Gastrocnemius medialis (tissue), 4 donors: Measurements from ENCODE around the gene C16orf95. TPM values are rescaled to one million over a fixed set of nuclear protein-coding genes. Genes with fewer than 3 reads are reported as not detected.

Experiments used
- ATAC-seq, 2 donors: fragments of 150-250 bp; one replicate each; pipeline ENCODE4 v1.9.1; 2016
- DNase-seq, 2 donors: peaks; one replicate each; pipeline ENCODE4 v3.0.0-alpha.2; 2019
- H3K27ac ChIP-seq, 4 donors: fragments of 200-600 bp; sonication (generic); 1 replicate in 1 of 4; 2 replicates in 3 of 4; pipeline ENCODE4 v1.5.1; 2016 to 2018; ENCODE audit warnings: mild to moderate bottlenecking in 2 of 4, moderate library complexity in 1 of 4
- H3K27me3 ChIP-seq, 3 donors: fragments of 200-600 bp; sonication (generic) in 2 of 3; 1 replicate in 1 of 3; 2 replicates in 2 of 3; pipeline versions ENCODE4 v1.5.1 to v1.6.0; 2016 to 2019; ENCODE audit warnings: mild to moderate bottlenecking in 1 of 3, moderate library complexity in 1 of 3
- H3K36me3 ChIP-seq, 2 donors: fragments of 200-600 bp; sonication (generic) in 1 of 2; one replicate each; pipeline ENCODE4 v1.5.1; 2017 to 2018
- H3K4me1 ChIP-seq, 2 donors: fragments of 200-600 bp; sonication (generic) in 1 of 2; one replicate each; pipeline ENCODE4 v1.5.1; 2016 to 2017; ENCODE audit warnings: mild to moderate bottlenecking in 2 of 2
- H3K4me3 ChIP-seq, 4 donors: fragments of 200-600 bp; sonication (generic) in 3 of 4; 1 replicate in 1 of 4; 2 replicates in 3 of 4; pipeline ENCODE4 v1.5.1; 2016 to 2019; ENCODE audit warnings: mild to moderate bottlenecking in 2 of 4
- H3K9me3 ChIP-seq, 3 donors: fragments of 200-600 bp; sonication (generic) in 2 of 3; 1 replicate in 1 of 3; 2 replicates in 2 of 3; pipeline ENCODE4 v1.5.1; 2016 to 2019
- POLR2A ChIP-seq, 2 donors: fragments of 450-650 bp; IDR thresholded peaks; one replicate each; pipeline ENCODE4 v1.6.1; 2017; ENCODE audit warnings: antibody characterized with exemption in 2 of 2, mild to moderate bottlenecking in 2 of 2, moderate library complexity in 2 of 2
- in situ Hi-C, 4 donors: fragments of 200-750 bp; cut with MboI; loops; one replicate each; pipeline versions ENCODE4 v1.15.0 to v1.8.0; 2017; ENCODE audit warnings: low sequenced_read_pairs in 4 of 4
- intact Hi-C: fragments of 100-400 bp; cut with DNase I; formaldehyde crosslinking; loops from one replicate; pipeline ENCODE4 v1.15.1; 2023; ENCODE audit warnings: low total_unique reads
- total RNA-seq, 4 donors: library from RNA; depleted of rRNA; stranded (reverse); fragments of >200 nt; gene quantifications; one replicate each; pipeline versions ENCODE4 v1.1.0 to v1.2.3, GENCODE V29; 2016
- TF ChIP-seq, protein P1 (sequence below), 5 experiments: fragments of 450-650 bp in 3 of 5; fragments of 200-600 bp in 2 of 5; sonication (generic) in 2 of 5; IDR thresholded peaks in 4 of 5; conservative IDR thresholded peaks in 1 of 5; 1 replicate in 4 of 5; 2 replicates in 1 of 5; pipeline ENCODE4 v1.5.1; 2016 to 2019; ENCODE audit warnings: antibody characterized with exemption in 5 of 5, mild to moderate bottlenecking in 3 of 5, moderate library complexity in 3 of 5

C16orf95 gene
- total RNA-seq, 4 donors from 2014 or later = 0.22 to 3.8 (median 1.3) TPM

DNA sequence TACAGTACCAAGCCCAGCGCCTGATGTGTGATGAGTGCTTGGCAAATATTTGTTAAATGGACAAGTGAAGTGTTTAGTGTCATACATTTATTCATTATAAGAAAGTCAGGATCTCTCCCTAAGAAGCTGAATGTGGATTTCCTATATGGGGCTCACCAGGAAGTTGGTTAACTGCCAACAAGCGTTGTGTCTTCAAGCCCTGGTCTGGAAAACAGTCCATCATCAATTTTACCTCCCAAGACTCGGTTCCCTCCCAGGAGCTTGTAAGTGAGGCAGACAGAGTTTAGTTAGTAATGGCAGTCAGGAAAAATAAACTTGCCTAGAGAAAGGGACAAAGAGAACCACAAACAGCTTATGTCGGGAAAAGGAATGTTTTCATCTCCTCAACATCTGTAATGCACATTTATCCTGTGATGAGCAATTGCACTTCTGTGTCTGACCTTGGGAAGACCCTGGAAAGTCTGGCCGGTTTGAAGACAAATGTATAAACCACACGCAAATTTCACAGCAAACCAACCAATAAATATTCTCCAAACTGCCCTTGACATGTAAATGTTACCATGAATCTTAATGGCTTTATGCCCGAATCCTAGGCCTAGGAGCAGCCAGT lies 28.3 kb downstream of the C16orf95 start:
- DNase-seq (no peak), ATAC-seq (no peak)
- H3K9me3 ChIP-seq = no peaks in the 10 kb centered on the region
- intact Hi-C loops = no loop called here
- no peak overlapping the region for H3K27ac ChIP-seq
- no peaks in the 10 kb centered on the region for H3K27me3 ChIP-seq
- no peaks in the 10 kb centered on the region for H3K4me1 ChIP-seq
- H3K36me3 ChIP-seq = peaks cover 0 to 4% of the 10 kb centered on the region in 2 donors
- no peak overlapping the region for H3K4me3 ChIP-seq
- TF ChIP-seq, protein P1, sequence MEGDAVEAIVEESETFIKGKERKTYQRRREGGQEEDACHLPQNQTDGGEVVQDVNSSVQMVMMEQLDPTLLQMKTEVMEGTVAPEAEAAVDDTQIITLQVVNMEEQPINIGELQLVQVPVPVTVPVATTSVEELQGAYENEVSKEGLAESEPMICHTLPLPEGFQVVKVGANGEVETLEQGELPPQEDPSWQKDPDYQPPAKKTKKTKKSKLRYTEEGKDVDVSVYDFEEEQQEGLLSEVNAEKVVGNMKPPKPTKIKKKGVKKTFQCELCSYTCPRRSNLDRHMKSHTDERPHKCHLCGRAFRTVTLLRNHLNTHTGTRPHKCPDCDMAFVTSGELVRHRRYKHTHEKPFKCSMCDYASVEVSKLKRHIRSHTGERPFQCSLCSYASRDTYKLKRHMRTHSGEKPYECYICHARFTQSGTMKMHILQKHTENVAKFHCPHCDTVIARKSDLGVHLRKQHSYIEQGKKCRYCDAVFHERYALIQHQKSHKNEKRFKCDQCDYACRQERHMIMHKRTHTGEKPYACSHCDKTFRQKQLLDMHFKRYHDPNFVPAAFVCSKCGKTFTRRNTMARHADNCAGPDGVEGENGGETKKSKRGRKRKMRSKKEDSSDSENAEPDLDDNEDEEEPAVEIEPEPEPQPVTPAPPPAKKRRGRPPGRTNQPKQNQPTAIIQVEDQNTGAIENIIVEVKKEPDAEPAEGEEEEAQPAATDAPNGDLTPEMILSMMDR (IDR thresholded peaks at IDR 0.05 in 4 of 5, conservative IDR thresholded peaks at IDR 0.05 in 1 of 5) = no peak
- no peak for TF ChIP-seq POLR2A (IDR thresholded peaks at IDR 0.05)
- in situ Hi-C loops = loop anchor here (25.0 kb wide), 2 partner anchors 227 to 727 kb away; partner anchors contain the start of genes FOXC2 (in 3 of the 4) and MTHFSD (in 3 of the 4)

DNA sequence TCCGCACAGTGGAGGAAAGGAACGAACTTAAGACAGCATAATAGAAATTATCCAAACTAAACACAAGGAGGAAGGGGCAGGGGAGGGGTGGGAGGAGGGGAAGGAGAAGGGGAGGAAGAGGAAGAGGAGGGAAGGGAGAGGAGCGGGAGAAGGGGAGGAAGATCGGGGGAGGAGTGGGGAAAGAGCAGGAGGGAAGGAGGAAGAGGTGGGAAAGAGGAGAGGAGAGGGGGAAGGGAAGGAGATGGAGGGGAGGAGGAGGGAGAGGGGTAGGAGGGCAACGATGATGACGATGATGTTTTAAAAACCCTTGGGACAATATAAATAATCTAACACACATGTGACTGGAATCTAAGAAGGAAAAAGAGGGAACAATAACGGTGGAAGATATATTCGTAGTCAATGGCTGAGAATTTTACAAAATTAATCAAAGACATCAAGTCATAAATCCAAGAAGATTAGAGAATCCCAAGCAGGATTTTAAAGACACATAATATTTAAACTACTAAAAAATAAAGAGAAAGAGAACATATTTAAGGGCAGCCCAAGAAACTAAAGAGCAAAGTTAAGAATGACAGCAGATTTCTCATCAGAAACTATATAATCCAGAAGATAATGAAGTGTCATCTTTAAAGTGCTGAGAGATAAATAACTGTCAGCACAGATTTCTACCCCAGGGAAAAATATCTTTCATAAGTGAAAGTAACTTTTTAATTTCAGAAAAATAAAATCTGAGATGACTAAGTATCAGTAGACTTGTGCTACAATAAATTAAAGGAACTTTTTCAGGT lies 30.2 kb downstream of the C16orf95 start:
- no peak overlapping the region for H3K4me3 ChIP-seq
- TF ChIP-seq, protein P1 (IDR thresholded peaks at IDR 0.05 in 4 of 5, conservative IDR thresholded peaks at IDR 0.05 in 1 of 5) = no peak
- TF ChIP-seq POLR2A (IDR thresholded peaks at IDR 0.05) = no peak
- in situ Hi-C loops (loop anchor here (25.0 kb wide), 2 partner anchors 225 to 725 kb away; partner anchors contain the start of genes FOXC2 (in 3 of the 4) and MTHFSD (in 3 of the 4)), intact Hi-C loops (no loop called here)
- no peaks in the 10 kb centered on the region for H3K27me3 ChIP-seq
- ATAC-seq (no peak), DNase-seq (no peak)
- no peaks in the 10 kb centered on the region for H3K4me1 ChIP-seq
- peaks cover 0 to 3% of the 10 kb centered on the region in 2 donors for H3K36me3 ChIP-seq
- H3K27ac ChIP-seq = no peak overlapping the region
- no peaks in the 10 kb centered on the region for H3K9me3 ChIP-seq

DNA sequence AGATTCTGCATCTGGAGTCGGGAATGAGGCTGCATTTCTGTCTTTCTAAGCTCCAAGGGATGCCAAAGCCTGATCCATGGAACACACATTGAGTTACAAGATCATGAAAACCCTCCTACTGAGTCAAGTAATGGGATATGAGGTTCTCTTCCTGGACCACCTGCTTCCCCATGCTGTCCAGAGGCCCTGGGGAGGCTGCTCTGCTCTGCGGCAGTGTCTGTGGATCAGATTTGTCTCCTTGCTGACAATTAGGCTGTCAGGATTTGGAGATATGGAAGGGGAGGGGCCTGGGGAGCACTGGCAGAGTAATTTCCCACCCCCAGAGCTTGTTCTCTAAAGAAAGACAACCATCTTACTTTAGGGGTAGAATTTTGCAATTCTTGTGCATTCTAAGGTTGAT lies 33.0 kb downstream of the C16orf95 start:
- intact Hi-C loops = no loop called here
- no peak overlapping the region for H3K4me3 ChIP-seq
- H3K4me1 ChIP-seq = no peaks in the 10 kb centered on the region
- no peak overlapping the region for H3K27ac ChIP-seq
- TF ChIP-seq, protein P1 (IDR thresholded peaks at IDR 0.05 in 4 of 5, conservative IDR thresholded peaks at IDR 0.05 in 1 of 5) = no peak
- no peak for TF ChIP-seq POLR2A (IDR thresholded peaks at IDR 0.05)
- DNase-seq (no peak), ATAC-seq (no peak)
- no peaks in the 10 kb centered on the region for H3K36me3 ChIP-seq
- no peaks in the 10 kb centered on the region for H3K27me3 ChIP-seq
- no peaks in the 10 kb centered on the region for H3K9me3 ChIP-seq
- in situ Hi-C loops = loop anchor here (25.0 kb wide), 2 partner anchors 222 to 722 kb away; partner anchors contain the start of genes FOXC2 (in 3 of the 4) and MTHFSD (in 3 of the 4)

DNA sequence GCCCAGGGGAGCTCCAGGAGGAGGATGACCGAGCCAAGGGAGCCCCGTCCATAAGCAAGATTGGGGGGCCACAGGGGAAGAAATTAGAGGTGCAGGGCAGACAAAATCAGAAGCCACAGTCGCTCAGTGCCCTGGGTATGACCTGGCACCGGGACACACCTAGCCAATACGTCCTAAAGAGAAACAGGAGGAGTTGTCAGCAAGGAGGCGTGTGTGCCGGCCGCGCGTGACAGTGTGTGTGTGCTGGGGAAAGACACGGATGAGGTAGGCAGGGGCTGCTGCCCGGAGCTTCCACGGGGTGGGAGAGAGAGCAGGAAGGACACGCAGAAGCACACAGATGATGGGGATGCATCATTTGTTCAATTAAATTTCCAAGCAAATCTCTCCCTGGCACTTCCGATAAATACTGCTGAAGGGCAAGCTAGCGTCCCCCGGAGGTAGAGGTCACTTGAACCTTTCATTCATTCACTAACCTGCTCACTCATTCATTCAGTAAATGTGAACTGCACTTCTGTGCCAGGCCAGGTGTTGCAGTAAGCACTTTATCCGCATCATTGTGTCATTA lies 38.0 kb downstream of the C16orf95 start:
- in situ Hi-C loops (loop anchor here (10.0 to 25.0 kb wide), 3 partner anchors 217 to 717 kb away; partner anchors contain the start of genes FOXC2 (in 4 of the 4) and MTHFSD (in 3 of the 4)), intact Hi-C loops (no loop called here)
- Histone ChIP-seq H3K27ac (no peak overlapping the region), H3K9me3 (no peaks in the 10 kb centered on the region), H3K4me1 (no peaks in the 10 kb centered on the region), H3K36me3 (no peaks in the 10 kb centered on the region), H3K4me3 (no peak overlapping the region), H3K27me3 (no peaks in the 10 kb centered on the region)
- TF ChIP-seq POLR2A (IDR thresholded peaks at IDR 0.05) = no peak
- TF ChIP-seq, protein P1 (IDR thresholded peaks at IDR 0.05 in 4 of 5, conservative IDR thresholded peaks at IDR 0.05 in 1 of 5) = no peak
- DNase-seq (no peak), ATAC-seq (no peak)
